D341Med (cell line): Measurements from ENCODE around the gene REN.

Source experiments
- DNase-seq: peaks from one replicate; pipeline ENCODE4 v3.0.0; 2012; ENCODE audit warnings: low spot score

REN gene

DNA sequence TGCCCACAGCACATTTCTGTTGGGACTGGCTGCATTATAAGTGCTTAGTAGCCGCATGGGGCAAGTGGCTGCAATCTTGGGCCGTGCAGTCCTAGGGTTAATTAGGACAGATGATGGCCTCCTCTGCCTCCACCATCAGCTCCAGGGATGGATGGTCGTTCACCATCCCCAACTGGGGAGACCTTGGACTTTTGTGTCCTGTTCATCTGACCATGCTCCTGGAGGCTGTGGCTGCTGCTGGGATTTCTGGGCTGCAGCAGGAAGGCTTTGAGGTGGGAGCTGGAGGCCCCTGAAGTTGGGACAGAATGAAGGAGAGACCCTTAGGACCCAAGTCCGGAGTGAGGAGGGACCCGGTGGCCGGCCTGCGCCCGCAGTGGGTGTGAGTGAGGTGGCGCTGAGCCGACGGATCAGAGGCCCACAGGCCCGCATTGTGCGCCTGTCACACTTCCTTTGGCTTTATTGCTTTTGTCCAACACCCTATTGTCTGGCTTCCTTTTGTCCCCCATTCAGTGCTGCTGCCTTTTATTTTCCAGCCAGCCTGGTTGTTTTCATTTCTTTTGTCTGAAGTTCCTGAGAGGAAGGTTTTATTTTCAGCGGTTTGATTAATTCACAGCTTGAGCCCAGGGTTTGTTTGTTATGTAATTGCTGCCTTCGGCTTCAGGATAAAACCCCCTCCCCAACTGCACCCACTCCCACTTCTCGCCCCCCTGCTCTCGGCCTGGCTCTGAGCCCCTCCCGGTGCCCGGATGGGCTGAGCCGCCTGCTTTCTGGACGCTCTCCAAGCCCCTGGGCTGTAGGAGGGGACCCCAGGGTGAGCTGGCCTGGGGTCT lies 57.6 kb downstream of the REN start:
- no peak for DNase-seq

DNA sequence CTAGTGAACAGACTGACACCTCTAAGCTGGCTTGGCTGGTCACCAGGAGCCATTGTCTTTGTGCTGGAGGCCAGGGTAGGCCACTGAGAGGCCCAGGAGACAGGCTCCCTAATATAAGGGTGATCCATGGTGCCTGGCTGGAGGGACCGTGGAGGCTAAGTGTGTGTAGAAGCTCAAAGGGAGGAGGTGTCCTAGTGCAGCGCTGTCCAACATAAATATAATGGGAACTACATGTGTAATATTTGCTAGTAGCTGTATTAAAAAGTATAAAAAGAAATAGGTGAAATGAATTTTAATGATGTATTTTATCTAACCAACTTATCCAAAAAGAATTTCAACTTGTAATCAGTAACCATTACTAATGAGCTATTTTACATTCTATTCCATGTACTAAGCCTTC lies 58.2 kb downstream of the REN start:
- no peak for DNase-seq

DNA sequence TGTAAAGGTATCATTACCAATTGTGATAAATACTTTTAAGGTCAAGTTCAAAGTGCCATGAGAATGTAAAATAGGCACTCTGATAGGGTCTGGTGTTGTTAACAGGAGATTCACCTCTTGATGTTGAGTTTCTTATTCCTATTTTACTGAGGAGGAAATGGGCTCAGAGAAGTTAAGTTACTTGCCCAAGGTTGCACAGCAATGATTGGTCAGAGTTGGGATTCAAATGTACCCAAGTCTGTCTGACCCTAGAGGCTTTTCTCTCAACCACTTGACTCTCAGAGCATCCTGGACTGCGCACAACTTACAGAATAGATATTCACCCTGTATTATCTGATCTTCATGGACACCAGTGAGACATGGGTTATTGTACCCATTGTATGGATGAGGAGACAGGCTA lies 59.3 kb downstream of the REN start:
- DNase-seq, result no peak

DNA sequence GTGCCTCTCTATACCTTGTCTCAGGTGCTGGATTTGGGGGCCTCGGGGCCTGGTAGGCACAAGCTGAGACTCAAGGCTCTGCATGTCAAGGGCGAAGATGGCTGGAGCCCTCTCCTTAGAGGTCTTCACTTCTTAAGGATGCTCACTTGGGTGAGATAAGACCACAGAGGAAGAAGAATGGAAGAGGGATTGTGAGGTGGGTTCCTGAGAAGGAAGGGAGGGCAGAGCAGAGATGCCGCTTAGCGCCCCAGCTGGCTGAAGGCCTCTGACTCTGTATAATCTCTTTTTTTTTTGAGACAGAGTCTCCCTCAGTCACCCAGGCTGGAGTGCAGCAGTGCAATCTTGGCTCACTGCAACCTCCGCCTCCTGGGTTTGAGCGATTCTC lies 61.0 kb downstream of the REN start:
- no peak for DNase-seq
